Endothelial cell of umbilical vein (primary cell): Measurements from ENCODE around the gene NFATC1.

Experiments used
- FOS ChIP-seq: IDR thresholded peaks from 2 replicates; pipeline ENCODE4 v1.6.1; 2011; ENCODE audit warnings: mild to moderate bottlenecking, low read length, moderate library complexity, borderline replicate concordance; ENCODE audit not compliant: insufficient read depth
- MYC ChIP-seq: IDR thresholded peaks from one replicate; pipeline ENCODE4 v1.6.1; 2011; ENCODE audit warnings: mild to moderate bottlenecking, low read depth, low read length
- POLR2A ChIP-seq: IDR thresholded peaks from 2 replicates; pipeline ENCODE4 v1.6.1; 2012; ENCODE audit warnings: low read depth, mild to moderate bottlenecking, control low read depth, low read length
- POLR2AphosphoS5 ChIP-seq: IDR thresholded peaks from 2 replicates; pipeline ENCODE4 v1.6.1; 2012; ENCODE audit warnings: low read depth, mild to moderate bottlenecking, control low read depth, low read length, moderate library complexity; ENCODE audit not compliant: insufficient read depth
- TF ChIP-seq, protein P1 (sequence below), 2 donors: IDR thresholded peaks; 1 replicate in 1 of 2; 2 replicates in 1 of 2; pipeline ENCODE4 v1.5.1; 2011; ENCODE audit warnings: low read length in 2 of 2, mild to moderate bottlenecking in 2 of 2, moderate library complexity in 2 of 2, control low read depth in 1 of 2, inconsistent platforms in 1 of 2, low read depth in 1 of 2; ENCODE audit not compliant: insufficient read depth in 1 of 2; ENCODE audit errors: extremely low read depth in 1 of 2

DNA sequence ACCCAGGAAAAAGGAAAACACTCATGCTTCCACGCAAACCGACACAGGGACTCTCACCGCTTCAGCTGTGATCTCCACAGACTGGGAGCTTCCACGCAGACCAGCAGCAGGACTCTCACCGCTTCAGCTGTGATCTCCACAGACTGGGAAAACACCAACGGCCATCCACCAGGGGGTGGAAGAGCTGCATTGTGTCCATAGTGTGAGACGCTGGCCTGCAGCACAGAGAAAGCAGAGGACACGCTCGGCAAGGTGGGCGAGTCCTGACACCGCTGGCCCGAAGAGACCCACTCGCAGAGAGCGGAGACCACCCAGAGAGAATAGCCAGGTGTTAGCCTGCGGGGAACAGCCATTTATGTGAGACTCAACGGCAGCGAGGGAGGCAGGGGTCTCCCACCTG is 42.5 kb upstream of the NFATC1 start:
- TF ChIP-seq, protein P1, sequence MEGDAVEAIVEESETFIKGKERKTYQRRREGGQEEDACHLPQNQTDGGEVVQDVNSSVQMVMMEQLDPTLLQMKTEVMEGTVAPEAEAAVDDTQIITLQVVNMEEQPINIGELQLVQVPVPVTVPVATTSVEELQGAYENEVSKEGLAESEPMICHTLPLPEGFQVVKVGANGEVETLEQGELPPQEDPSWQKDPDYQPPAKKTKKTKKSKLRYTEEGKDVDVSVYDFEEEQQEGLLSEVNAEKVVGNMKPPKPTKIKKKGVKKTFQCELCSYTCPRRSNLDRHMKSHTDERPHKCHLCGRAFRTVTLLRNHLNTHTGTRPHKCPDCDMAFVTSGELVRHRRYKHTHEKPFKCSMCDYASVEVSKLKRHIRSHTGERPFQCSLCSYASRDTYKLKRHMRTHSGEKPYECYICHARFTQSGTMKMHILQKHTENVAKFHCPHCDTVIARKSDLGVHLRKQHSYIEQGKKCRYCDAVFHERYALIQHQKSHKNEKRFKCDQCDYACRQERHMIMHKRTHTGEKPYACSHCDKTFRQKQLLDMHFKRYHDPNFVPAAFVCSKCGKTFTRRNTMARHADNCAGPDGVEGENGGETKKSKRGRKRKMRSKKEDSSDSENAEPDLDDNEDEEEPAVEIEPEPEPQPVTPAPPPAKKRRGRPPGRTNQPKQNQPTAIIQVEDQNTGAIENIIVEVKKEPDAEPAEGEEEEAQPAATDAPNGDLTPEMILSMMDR (IDR thresholded peaks at IDR 0.05; ENCODE audit: extremely low read depth in 1 of 2, insufficient read depth in 1 of 2, low read depth in 1 of 2, low read length in 2 of 2): peak; percentile 6 to 43
- TF ChIP-seq POLR2A (no peak), FOS (no peak), POLR2AphosphoS5 (no peak), MYC (no peak)
